ENCODE results near the gene SPAG9. TPM values are rescaled to one million over a fixed set of nuclear protein-coding genes. Genes with fewer than 3 reads are reported as not detected.

Gene SPAG9
- total and polyA plus RNA-seq, 2 experiments from 2014 or later, result 13.7 to 45.0 TPM

- Mint-ChIP-seq H3K27me3 (ENCODE audit: insufficient read depth, low read depth, poor library complexity) (peaks cover 13% of the 10 kb centered on the region), H3K36me3 (ENCODE audit: low read depth) (no peaks in the 10 kb centered on the region), H3K4me3 (no peak overlapping the region), H3K4me1 (peaks cover 57% of the 10 kb centered on the region), H3K27ac (no peak overlapping the region), H3K9me3 (no peaks in the 10 kb centered on the region)
- H3K27ac ChIP-seq (ENCODE audit: low read depth), result no peak overlapping the region
- no peak overlapping the region for H3K4me3 ChIP-seq
- no peaks in the 10 kb centered on the region for H3K9me2 ChIP-seq (ENCODE audit: insufficient read depth)
- H4K20me1 ChIP-seq (replicated peaks; ENCODE audit: insufficient read depth), result no peaks in the 10 kb centered on the region
- H3K4me1 ChIP-seq (ENCODE audit: insufficient read depth), result peaks cover 34% of the 10 kb centered on the region
- ATAC-seq (no peak), DNase-seq (ENCODE audit: low spot score) (no peak)
- no peaks in the 10 kb centered on the region for H3K36me3 ChIP-seq (ENCODE audit: insufficient read depth)
- H3F3A ChIP-seq (replicated peaks; ENCODE audit: low read depth), result no peaks in the 10 kb centered on the region
- no peaks in the 10 kb centered on the region for H3K27me3 ChIP-seq (ENCODE audit: insufficient read depth)
- TF ChIP-seq CREB1 (CRISPR knock-in tag; IDR thresholded peaks at IDR 0.05; ENCODE audit: low read depth) (no peak), EZH2phosphoT487 (IDR thresholded peaks at IDR 0.05; ENCODE audit: unreplicated experiment) (no peak), NANOG (IDR thresholded peaks at IDR 0.05; ENCODE audit: borderline replicate concordance) (no peak), ZNF114 (CRISPR knock-in tag; IDR thresholded peaks at IDR 0.05) (no peak), POLR2AphosphoS5 (IDR thresholded peaks at IDR 0.05; ENCODE audit: low read depth) (no peak), STAT1 (IDR thresholded peaks at IDR 0.05; ENCODE audit: unreplicated experiment) (no peak), CTCF (conservative IDR thresholded peaks at IDR 0.05; ENCODE audit: low read depth in 2 of 2) (no peak), ETS1 (IDR thresholded peaks at IDR 0.05) (no peak), JUNB (IDR thresholded peaks at IDR 0.05; ENCODE audit: unreplicated experiment) (no peak), ZNF331 (CRISPR knock-in tag; IDR thresholded peaks at IDR 0.05; ENCODE audit: low read depth) (no peak), REST (IDR thresholded peaks at IDR 0.05; ENCODE audit: unreplicated experiment) (no peak), EZH2 (IDR thresholded peaks at IDR 0.05; ENCODE audit: low read depth, unreplicated experiment) (no peak), ZNF462 (CRISPR knock-in tag; IDR thresholded peaks at IDR 0.05) (no peak)
- H3K4me2 ChIP-seq, result no peak overlapping the region
- no peaks in the 10 kb centered on the region for H3K79me2 ChIP-seq (replicated peaks; ENCODE audit: insufficient read depth)
- H2AFZ ChIP-seq, result no peak overlapping the region
These were observed 168.7 kb downstream of the SPAG9 start for GRCh38 chr17:50952013-50952412.
